GM23338 (cell line): ENCODE results near the gene CRYBG3. TPM values are rescaled to one million over a fixed set of nuclear protein-coding genes. Genes with fewer than 3 reads are reported as not detected.

Source experiments
- ATAC-seq: fragments of 200-7000 bp; cut with Tn5 transposase; 3 replicates; pipeline ENCODE4 v1.9.1; 2020
- DNase-seq: peaks from one replicate; pipeline ENCODE4 v3.0.0-alpha.2; 2015; ENCODE audit warnings: low spot score
- H2AFZ ChIP-seq: fragments of 200-600 bp; sonication (generic); 2 replicates; pipeline ENCODE4 v1.8.0; 2016; ENCODE audit warnings: antibody characterized with exemption, mild to moderate bottlenecking, moderate library complexity
- H3F3A ChIP-seq: fragments of 200-600 bp; sonication (generic); replicated peaks from 2 replicates; pipeline ENCODE4 v1.8.0; 2017; ENCODE audit warnings: antibody characterized with exemption, mixed run types, low read depth
- H3K27ac ChIP-seq: fragments of 200-600 bp; sonication (generic); 2 replicates; pipeline ENCODE4 v1.6.1; 2016; ENCODE audit warnings: low read depth
- H3K27me3 ChIP-seq: fragments of 200-600 bp; sonication (generic); 2 replicates; pipeline ENCODE4 v1.8.0; 2016; ENCODE audit warnings: mild to moderate bottlenecking, mixed run types, moderate library complexity; ENCODE audit not compliant: insufficient read depth
- H3K36me3 ChIP-seq: fragments of 200-600 bp; sonication (generic); 2 replicates; pipeline ENCODE4 v1.8.0; 2016; ENCODE audit warnings: mild to moderate bottlenecking; ENCODE audit not compliant: insufficient read depth
- H3K4me1 ChIP-seq: fragments of 200-600 bp; sonication (generic); 2 replicates; pipeline ENCODE4 v1.8.0; 2016; ENCODE audit warnings: mild to moderate bottlenecking, moderate library complexity; ENCODE audit not compliant: insufficient read depth
- H3K4me2 ChIP-seq: fragments of 200-600 bp; sonication (generic); 2 replicates; pipeline ENCODE4 v1.7.1; 2017; ENCODE audit warnings: mixed run types
- H3K4me3 ChIP-seq: fragments of 200-600 bp; sonication (generic); 2 replicates; pipeline ENCODE4 v1.6.1; 2016; ENCODE audit warnings: mixed run types
- H3K79me2 ChIP-seq: fragments of 200-600 bp; sonication (generic); replicated peaks from 2 replicates; pipeline ENCODE4 v1.8.0; 2017; ENCODE audit warnings: mild to moderate bottlenecking; ENCODE audit not compliant: insufficient read depth
- H3K9me2 ChIP-seq: fragments of 200-600 bp; sonication (generic); 2 replicates; pipeline ENCODE4 v1.8.0; 2017; ENCODE audit not compliant: insufficient read depth
- H4K20me1 ChIP-seq: fragments of 200-600 bp; sonication (generic); replicated peaks from 2 replicates; pipeline ENCODE4 v1.8.0; 2017; ENCODE audit warnings: mild to moderate bottlenecking; ENCODE audit not compliant: insufficient read depth
- H3K27ac Mint-ChIP-seq: 2 replicates; pipeline ENCODE4 v1.8.0; 2020; ENCODE audit warnings: inconsistent platforms, mild to moderate bottlenecking, moderate library complexity, mixed read lengths
- H3K27me3 Mint-ChIP-seq: 3 replicates; pipeline ENCODE4 v1.8.0; 2022; ENCODE audit warnings: low read depth, mild to moderate bottlenecking, moderate library complexity, mixed read lengths, inconsistent platforms; ENCODE audit not compliant: insufficient read depth, poor library complexity
- H3K36me3 Mint-ChIP-seq: 3 replicates; pipeline ENCODE4 v1.8.0; 2021; ENCODE audit warnings: low read depth, mild to moderate bottlenecking, inconsistent platforms, moderate library complexity, mixed read lengths
- H3K4me1 Mint-ChIP-seq: 3 replicates; pipeline ENCODE4 v1.8.0; 2020; ENCODE audit warnings: mild to moderate bottlenecking, inconsistent platforms, mixed read lengths
- H3K4me3 Mint-ChIP-seq: 3 replicates; pipeline ENCODE4 v1.8.0; 2021; ENCODE audit warnings: moderate library complexity, mild to moderate bottlenecking, inconsistent platforms, mixed read lengths
- H3K9me3 Mint-ChIP-seq: 3 replicates; pipeline ENCODE4 v1.8.0; 2020; ENCODE audit warnings: moderate library complexity, mild to moderate bottlenecking, inconsistent platforms, mixed read lengths
- CREB1 ChIP-seq: fragments of 250-450 bp; sonication (Bioruptor Pico); IDR thresholded peaks from 2 replicates; pipeline ENCODE4 v1.5.0; 2020; ENCODE audit warnings: low read depth, mild to moderate bottlenecking, moderate library complexity
- EZH2 ChIP-seq: fragments of 200-600 bp; sonication (generic); IDR thresholded peaks from one replicate; pipeline ENCODE4 v1.8.0; 2017; ENCODE audit warnings: antibody characterized with exemption, mild to moderate bottlenecking, low read depth; ENCODE audit not compliant: unreplicated experiment
- EZH2phosphoT487 ChIP-seq: fragments of 200-600 bp; sonication (generic); IDR thresholded peaks from one replicate; pipeline ENCODE4 v1.8.1; 2018; ENCODE audit warnings: antibody characterized with exemption; ENCODE audit not compliant: unreplicated experiment
- JUNB ChIP-seq: IDR thresholded peaks from one replicate; pipeline ENCODE4 v1.6.1; 2016; ENCODE audit warnings: antibody characterized with exemption; ENCODE audit not compliant: unreplicated experiment
- POLR2AphosphoS5 ChIP-seq: IDR thresholded peaks from 2 replicates; pipeline ENCODE4 v1.6.1; 2016; ENCODE audit warnings: antibody characterized with exemption, low read depth
- STAT1 ChIP-seq: IDR thresholded peaks from one replicate; pipeline ENCODE4 v1.6.1; 2016; ENCODE audit warnings: antibody characterized with exemption; ENCODE audit not compliant: unreplicated experiment
- polyA plus RNA-seq: library from polyadenylated mRNA; unstranded; fragments of >200 nt; fragmentation: Nextera tagmentation; extraction: Ambion mirVana; gene quantifications from 2 replicates; pipeline ENCODE4 v1.2.1, GENCODE V29; 2016
- total RNA-seq: library from RNA; depleted of rRNA; stranded (reverse); fragments of >200 nt; shearing (Covaris generic); gene quantifications from 2 replicates; pipeline ENCODE4 v1.2.3, GENCODE V29; 2014
- TF ChIP-seq, protein P1 (sequence below): IDR thresholded peaks from one replicate; pipeline ENCODE4 v1.6.1; 2018; ENCODE audit warnings: antibody characterized with exemption; ENCODE audit not compliant: unreplicated experiment
- TF ChIP-seq, protein P2 (sequence below): IDR thresholded peaks from 2 replicates; pipeline ENCODE4 v1.6.1; 2016; ENCODE audit warnings: antibody characterized with exemption
- TF ChIP-seq, protein P3 (sequence below), 2 experiments: fragments of 200-600 bp in 1 of 2; sonication (generic) in 1 of 2; conservative IDR thresholded peaks; 2 replicates each; pipeline versions ENCODE4 v1.5.1 to v1.6.1; 2016 to 2017; ENCODE audit warnings: antibody characterized with exemption in 2 of 2, low read depth in 2 of 2, mild to moderate bottlenecking in 2 of 2, moderate library complexity in 1 of 2
- TF ChIP-seq, protein P4 (sequence below): fragments of 250-450 bp; sonication (Bioruptor Pico); IDR thresholded peaks from 2 replicates; pipeline ENCODE4 v1.5.0; 2020; ENCODE audit warnings: mild to moderate bottlenecking, moderate library complexity

The CRYBG3 gene
- total and polyA plus RNA-seq, 2 experiments from 2014 or later: 2.3 to 8.9 TPM

- Mint-ChIP-seq H3K36me3 (no peaks in the 10 kb centered on the region; the same call in 2 of the 3 replicates), H3K27me3 (peaks cover 21% of the 10 kb centered on the region), H3K4me1 (peaks cover 18% of the 10 kb centered on the region), H3K27ac (no peak overlapping the region), H3K4me3 (peak overlapping the region; percentile 99), H3K9me3 (no peaks in the 10 kb centered on the region; the same call in 2 of the 3 replicates)
- Histone ChIP-seq H3K27ac (no peak overlapping the region), H2AFZ (peak overlapping the region; percentile 99), H3K27me3 (peaks cover 31% of the 10 kb centered on the region), H4K20me1 (no peaks in the 10 kb centered on the region), H3K36me3 (no peaks in the 10 kb centered on the region), H3K79me2 (peaks cover 25% of the 10 kb centered on the region), H3K4me1 (peaks cover 18% of the 10 kb centered on the region; the same call in 1 of the 2 replicates), H3K9me2 (no peaks in the 10 kb centered on the region), H3K4me3 (peak overlapping the region; percentile 79), H3F3A (0 out of 2 replicates have a peak, but pooled peaks cover 3% of the 10 kb centered on the region), H3K4me2 (peak overlapping the region; percentile 99)
- DNase-seq (peak; percentile 79), ATAC-seq (peak; percentile 61)
- TF ChIP-seq, protein P1, sequence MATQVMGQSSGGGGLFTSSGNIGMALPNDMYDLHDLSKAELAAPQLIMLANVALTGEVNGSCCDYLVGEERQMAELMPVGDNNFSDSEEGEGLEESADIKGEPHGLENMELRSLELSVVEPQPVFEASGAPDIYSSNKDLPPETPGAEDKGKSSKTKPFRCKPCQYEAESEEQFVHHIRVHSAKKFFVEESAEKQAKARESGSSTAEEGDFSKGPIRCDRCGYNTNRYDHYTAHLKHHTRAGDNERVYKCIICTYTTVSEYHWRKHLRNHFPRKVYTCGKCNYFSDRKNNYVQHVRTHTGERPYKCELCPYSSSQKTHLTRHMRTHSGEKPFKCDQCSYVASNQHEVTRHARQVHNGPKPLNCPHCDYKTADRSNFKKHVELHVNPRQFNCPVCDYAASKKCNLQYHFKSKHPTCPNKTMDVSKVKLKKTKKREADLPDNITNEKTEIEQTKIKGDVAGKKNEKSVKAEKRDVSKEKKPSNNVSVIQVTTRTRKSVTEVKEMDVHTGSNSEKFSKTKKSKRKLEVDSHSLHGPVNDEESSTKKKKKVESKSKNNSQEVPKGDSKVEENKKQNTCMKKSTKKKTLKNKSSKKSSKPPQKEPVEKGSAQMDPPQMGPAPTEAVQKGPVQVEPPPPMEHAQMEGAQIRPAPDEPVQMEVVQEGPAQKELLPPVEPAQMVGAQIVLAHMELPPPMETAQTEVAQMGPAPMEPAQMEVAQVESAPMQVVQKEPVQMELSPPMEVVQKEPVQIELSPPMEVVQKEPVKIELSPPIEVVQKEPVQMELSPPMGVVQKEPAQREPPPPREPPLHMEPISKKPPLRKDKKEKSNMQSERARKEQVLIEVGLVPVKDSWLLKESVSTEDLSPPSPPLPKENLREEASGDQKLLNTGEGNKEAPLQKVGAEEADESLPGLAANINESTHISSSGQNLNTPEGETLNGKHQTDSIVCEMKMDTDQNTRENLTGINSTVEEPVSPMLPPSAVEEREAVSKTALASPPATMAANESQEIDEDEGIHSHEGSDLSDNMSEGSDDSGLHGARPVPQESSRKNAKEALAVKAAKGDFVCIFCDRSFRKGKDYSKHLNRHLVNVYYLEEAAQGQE: no peak
- TF ChIP-seq JUNB: no peak
- no peak for TF ChIP-seq EZH2
- TF ChIP-seq EZH2phosphoT487: no peak
- TF ChIP-seq CREB1 (CRISPR knock-in tag): no peak
- TF ChIP-seq STAT1: no peak
- TF ChIP-seq, protein P2, sequence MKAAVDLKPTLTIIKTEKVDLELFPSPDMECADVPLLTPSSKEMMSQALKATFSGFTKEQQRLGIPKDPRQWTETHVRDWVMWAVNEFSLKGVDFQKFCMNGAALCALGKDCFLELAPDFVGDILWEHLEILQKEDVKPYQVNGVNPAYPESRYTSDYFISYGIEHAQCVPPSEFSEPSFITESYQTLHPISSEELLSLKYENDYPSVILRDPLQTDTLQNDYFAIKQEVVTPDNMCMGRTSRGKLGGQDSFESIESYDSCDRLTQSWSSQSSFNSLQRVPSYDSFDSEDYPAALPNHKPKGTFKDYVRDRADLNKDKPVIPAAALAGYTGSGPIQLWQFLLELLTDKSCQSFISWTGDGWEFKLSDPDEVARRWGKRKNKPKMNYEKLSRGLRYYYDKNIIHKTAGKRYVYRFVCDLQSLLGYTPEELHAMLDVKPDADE: no peak
- TF ChIP-seq POLR2AphosphoS5: no peak
- TF ChIP-seq, protein P3, sequence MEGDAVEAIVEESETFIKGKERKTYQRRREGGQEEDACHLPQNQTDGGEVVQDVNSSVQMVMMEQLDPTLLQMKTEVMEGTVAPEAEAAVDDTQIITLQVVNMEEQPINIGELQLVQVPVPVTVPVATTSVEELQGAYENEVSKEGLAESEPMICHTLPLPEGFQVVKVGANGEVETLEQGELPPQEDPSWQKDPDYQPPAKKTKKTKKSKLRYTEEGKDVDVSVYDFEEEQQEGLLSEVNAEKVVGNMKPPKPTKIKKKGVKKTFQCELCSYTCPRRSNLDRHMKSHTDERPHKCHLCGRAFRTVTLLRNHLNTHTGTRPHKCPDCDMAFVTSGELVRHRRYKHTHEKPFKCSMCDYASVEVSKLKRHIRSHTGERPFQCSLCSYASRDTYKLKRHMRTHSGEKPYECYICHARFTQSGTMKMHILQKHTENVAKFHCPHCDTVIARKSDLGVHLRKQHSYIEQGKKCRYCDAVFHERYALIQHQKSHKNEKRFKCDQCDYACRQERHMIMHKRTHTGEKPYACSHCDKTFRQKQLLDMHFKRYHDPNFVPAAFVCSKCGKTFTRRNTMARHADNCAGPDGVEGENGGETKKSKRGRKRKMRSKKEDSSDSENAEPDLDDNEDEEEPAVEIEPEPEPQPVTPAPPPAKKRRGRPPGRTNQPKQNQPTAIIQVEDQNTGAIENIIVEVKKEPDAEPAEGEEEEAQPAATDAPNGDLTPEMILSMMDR (conservative IDR thresholded peaks at IDR 0.05; ENCODE audit: low read depth in 2 of 2): no peak
- TF ChIP-seq, protein P4, sequence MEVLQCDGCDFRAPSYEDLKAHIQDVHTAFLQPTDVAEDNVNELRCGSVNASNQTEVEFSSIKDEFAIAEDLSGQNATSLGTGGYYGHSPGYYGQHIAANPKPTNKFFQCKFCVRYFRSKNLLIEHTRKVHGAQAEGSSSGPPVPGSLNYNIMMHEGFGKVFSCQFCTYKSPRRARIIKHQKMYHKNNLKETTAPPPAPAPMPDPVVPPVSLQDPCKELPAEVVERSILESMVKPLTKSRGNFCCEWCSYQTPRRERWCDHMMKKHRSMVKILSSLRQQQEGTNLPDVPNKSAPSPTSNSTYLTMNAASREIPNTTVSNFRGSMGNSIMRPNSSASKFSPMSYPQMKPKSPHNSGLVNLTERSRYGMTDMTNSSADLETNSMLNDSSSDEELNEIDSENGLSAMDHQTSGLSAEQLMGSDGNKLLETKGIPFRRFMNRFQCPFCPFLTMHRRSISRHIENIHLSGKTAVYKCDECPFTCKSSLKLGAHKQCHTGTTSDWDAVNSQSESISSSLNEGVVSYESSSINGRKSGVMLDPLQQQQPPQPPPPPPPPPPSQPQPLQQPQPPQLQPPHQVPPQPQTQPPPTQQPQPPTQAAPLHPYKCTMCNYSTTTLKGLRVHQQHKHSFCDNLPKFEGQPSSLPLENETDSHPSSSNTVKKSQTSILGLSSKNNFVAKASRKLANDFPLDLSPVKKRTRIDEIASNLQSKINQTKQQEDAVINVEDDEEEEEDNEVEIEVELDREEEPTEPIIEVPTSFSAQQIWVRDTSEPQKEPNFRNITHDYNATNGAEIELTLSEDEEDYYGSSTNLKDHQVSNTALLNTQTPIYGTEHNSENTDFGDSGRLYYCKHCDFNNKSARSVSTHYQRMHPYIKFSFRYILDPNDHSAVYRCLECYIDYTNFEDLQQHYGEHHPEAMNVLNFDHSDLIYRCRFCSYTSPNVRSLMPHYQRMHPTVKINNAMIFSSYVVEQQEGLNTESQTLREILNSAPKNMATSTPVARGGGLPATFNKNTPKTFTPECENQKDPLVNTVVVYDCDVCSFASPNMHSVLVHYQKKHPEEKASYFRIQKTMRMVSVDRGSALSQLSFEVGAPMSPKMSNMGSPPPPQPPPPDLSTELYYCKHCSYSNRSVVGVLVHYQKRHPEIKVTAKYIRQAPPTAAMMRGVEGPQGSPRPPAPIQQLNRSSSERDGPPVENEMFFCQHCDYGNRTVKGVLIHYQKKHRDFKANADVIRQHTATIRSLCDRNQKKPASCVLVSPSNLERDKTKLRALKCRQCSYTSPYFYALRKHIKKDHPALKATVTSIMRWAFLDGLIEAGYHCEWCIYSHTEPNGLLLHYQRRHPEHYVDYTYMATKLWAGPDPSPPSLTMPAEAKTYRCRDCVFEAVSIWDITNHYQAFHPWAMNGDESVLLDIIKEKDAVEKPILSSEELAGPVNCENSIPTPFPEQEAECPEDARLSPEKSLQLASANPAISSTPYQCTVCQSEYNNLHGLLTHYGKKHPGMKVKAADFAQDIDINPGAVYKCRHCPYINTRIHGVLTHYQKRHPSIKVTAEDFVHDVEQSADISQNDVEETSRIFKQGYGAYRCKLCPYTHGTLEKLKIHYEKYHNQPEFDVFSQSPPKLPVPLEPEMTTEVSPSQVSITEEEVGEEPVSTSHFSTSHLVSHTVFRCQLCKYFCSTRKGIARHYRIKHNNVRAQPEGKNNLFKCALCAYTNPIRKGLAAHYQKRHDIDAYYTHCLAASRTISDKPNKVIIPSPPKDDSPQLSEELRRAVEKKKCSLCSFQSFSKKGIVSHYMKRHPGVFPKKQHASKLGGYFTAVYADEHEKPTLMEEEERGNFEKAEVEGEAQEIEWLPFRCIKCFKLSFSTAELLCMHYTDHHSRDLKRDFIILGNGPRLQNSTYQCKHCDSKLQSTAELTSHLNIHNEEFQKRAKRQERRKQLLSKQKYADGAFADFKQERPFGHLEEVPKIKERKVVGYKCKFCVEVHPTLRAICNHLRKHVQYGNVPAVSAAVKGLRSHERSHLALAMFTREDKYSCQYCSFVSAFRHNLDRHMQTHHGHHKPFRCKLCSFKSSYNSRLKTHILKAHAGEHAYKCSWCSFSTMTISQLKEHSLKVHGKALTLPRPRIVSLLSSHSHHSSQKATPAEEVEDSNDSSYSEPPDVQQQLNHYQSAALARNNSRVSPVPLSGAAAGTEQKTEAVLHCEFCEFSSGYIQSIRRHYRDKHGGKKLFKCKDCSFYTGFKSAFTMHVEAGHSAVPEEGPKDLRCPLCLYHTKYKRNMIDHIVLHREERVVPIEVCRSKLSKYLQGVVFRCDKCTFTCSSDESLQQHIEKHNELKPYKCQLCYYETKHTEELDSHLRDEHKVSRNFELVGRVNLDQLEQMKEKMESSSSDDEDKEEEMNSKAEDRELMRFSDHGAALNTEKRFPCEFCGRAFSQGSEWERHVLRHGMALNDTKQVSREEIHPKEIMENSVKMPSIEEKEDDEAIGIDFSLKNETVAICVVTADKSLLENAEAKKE (CRISPR knock-in tag): no peak
These were observed 481 bp upstream of the CRYBG3 start for GRCh38 chr3:97821287-97821773.
